H1 (cell line): ENCODE measurements around the gene TEKT4. TPM values are rescaled to one million over a fixed set of nuclear protein-coding genes. Genes with fewer than 3 reads are reported as not detected.

Experiments
- CTCF ChIA-PET: fragments of 300-600 bp; sonication (Branson Sonifier 250); formaldehyde crosslinking; loops from one replicate; lab custom pipeline; 2021; ENCODE audit not compliant: partially characterized antibody; lab: Charles Lee
- POLR2A ChIA-PET: fragments of 300-600 bp; sonication (Branson Sonifier 250); formaldehyde crosslinking; loops from one replicate; lab custom pipeline; 2021; ENCODE audit warnings: inconsistent platforms; ENCODE audit not compliant: partially characterized antibody; lab: Charles Lee
- DNase-seq, 2 experiments: peaks; one replicate each; pipeline versions ENCODE4 v3.0.0 to v3.0.0-alpha.2; 2010 to 2022; ENCODE audit warnings: low spot score in 2 of 2, low read depth in 1 of 2, mixed read lengths in 1 of 2
- FAIRE-seq: peaks from 2 replicates; lab custom pipeline; 2011; peaks lifted over from hg19 to GRCh38; lab: Jason Lieb, UNC
- H2AFZ ChIP-seq: 2 replicates; pipeline ENCODE4 v1.8.1; 2012; ENCODE audit warnings: low read length, inconsistent platforms
- H2AK5ac ChIP-seq: 2 replicates; pipeline ENCODE4 v1.6.1; 2013; ENCODE audit warnings: low read depth, low read length
- H2BK120ac ChIP-seq: replicated peaks from 2 replicates; pipeline ENCODE3; 2013; ENCODE audit warnings: low read depth, low read length, inconsistent platforms
- H2BK12ac ChIP-seq: 2 replicates; pipeline ENCODE4 v1.6.1; 2013; ENCODE audit warnings: low read depth, low read length
- H2BK15ac ChIP-seq: 2 replicates; pipeline ENCODE4 v1.6.1; 2013; ENCODE audit warnings: low read length
- H2BK20ac ChIP-seq: 2 replicates; pipeline ENCODE4 v1.6.1; 2013; ENCODE audit warnings: low read length
- H2BK5ac ChIP-seq: 2 replicates; pipeline ENCODE4 v1.6.1; 2013; ENCODE audit warnings: low read depth, low read length
- H3K14ac ChIP-seq: 2 replicates; pipeline ENCODE4 v1.6.1; 2013; ENCODE audit warnings: inconsistent platforms; ENCODE audit not compliant: insufficient read length
- H3K18ac ChIP-seq: 2 replicates; pipeline ENCODE4 v1.6.1; 2013; ENCODE audit warnings: low read length; ENCODE audit errors: extremely low read depth
- H3K23ac ChIP-seq: 2 replicates; pipeline ENCODE4 v1.6.1; 2013; ENCODE audit warnings: inconsistent platforms; ENCODE audit not compliant: insufficient read length
- H3K23me2 ChIP-seq: 2 replicates; pipeline ENCODE4 v1.6.1; 2013; ENCODE audit warnings: low read depth, low read length
- H3K27ac ChIP-seq: 2 replicates; pipeline ENCODE4 v1.6.1; 2011; ENCODE audit warnings: low read depth, low read length, inconsistent platforms
- H3K27me3 ChIP-seq, 4 experiments: replicated peaks in 1 of 4; 1 replicate in 1 of 4; 2 replicates in 3 of 4; pipeline versions ENCODE4 v1.6.1 to v1.8.1; 2011 to 2013; ENCODE audit warnings: low read length in 3 of 4, mild to moderate bottlenecking in 3 of 4, inconsistent platforms in 2 of 4, mixed read lengths in 2 of 4, moderate library complexity in 1 of 4; ENCODE audit not compliant: control insufficient read depth in 3 of 4, insufficient read depth in 3 of 4; ENCODE audit errors: extremely low read depth in 1 of 4
- H3K36me3 ChIP-seq, 4 experiments: 2 replicates each; pipeline versions ENCODE4 v1.6.1 to v1.8.1; 2011 to 2013; ENCODE audit warnings: mild to moderate bottlenecking in 4 of 4, low read length in 3 of 4, moderate library complexity in 2 of 4, control low read depth in 1 of 4, inconsistent platforms in 1 of 4; ENCODE audit not compliant: insufficient read depth in 4 of 4, control insufficient read depth in 2 of 4
- H3K4ac ChIP-seq: replicated peaks from 2 replicates; pipeline ENCODE3; 2013; ENCODE audit warnings: low read length, low read depth, mixed read lengths, inconsistent platforms; ENCODE audit not compliant: insufficient read length
- H3K4me1 ChIP-seq, 4 experiments: replicated peaks in 1 of 4; 1 replicate in 1 of 4; 2 replicates in 3 of 4; pipeline versions ENCODE4 v1.6.1 to v1.8.1; 2011 to 2013; ENCODE audit warnings: low read length in 3 of 4, inconsistent platforms in 2 of 4, mixed read lengths in 1 of 4; ENCODE audit not compliant: insufficient read depth in 4 of 4, control insufficient read depth in 3 of 4
- H3K4me2 ChIP-seq, 2 experiments: 2 replicates each; pipeline versions ENCODE4 v1.6.1 to v1.8.1; 2011 to 2013; ENCODE audit warnings: low read depth in 2 of 2, low read length in 2 of 2, control low read depth in 1 of 2, inconsistent platforms in 1 of 2, mild to moderate bottlenecking in 1 of 2; ENCODE audit not compliant: insufficient read depth in 1 of 2
- H3K4me3 ChIP-seq, 4 experiments: fragments of 200-600, 300-600 bp in 1 of 4; sonication (generic), shearing (Covaris generic), sonication (Bioruptor Twin) in 1 of 4; 2 replicates each; pipeline versions ENCODE4 v1.5.1 to v1.8.1; 2011 to 2016; ENCODE audit warnings: low read length in 4 of 4, low read depth in 3 of 4, control low read depth in 2 of 4, inconsistent platforms in 2 of 4, mild to moderate bottlenecking in 2 of 4, mixed read lengths in 1 of 4, moderate library complexity in 1 of 4; ENCODE audit not compliant: insufficient read depth in 2 of 4; ENCODE audit errors: extremely low read depth in 1 of 4
- H3K56ac ChIP-seq: replicated peaks from 2 replicates; pipeline ENCODE3; 2013; ENCODE audit warnings: low read depth, mild to moderate bottlenecking, mixed read lengths, low read length, inconsistent platforms; ENCODE audit not compliant: insufficient read length
- H3K79me1 ChIP-seq: 2 replicates; pipeline ENCODE4 v1.6.1; 2013; ENCODE audit warnings: low read depth, low read length, control low read depth
- H3K79me2 ChIP-seq, 2 experiments: 2 replicates each; pipeline versions ENCODE4 v1.6.1 to v1.8.1; 2012 to 2013; ENCODE audit warnings: low read length in 2 of 2, mild to moderate bottlenecking in 2 of 2, inconsistent platforms in 1 of 2; ENCODE audit not compliant: insufficient read depth in 2 of 2, control insufficient read depth in 1 of 2
- H3K9ac ChIP-seq, 4 experiments: replicated peaks in 1 of 4; 1 replicate in 1 of 4; 2 replicates in 3 of 4; pipeline versions ENCODE4 v1.6.1 to v1.8.1; 2011 to 2013; ENCODE audit warnings: low read depth in 3 of 4, low read length in 3 of 4, control low read depth in 2 of 4, mild to moderate bottlenecking in 2 of 4, moderate library complexity in 2 of 4, inconsistent platforms in 1 of 4; ENCODE audit errors: extremely low read depth in 1 of 4
- H3K9me3 ChIP-seq, 2 experiments: 2 replicates each; pipeline versions ENCODE4 v1.6.1 to v1.8.1; 2012 to 2013; ENCODE audit warnings: mild to moderate bottlenecking in 2 of 2, moderate library complexity in 2 of 2, control low read depth in 1 of 2, inconsistent platforms in 1 of 2, low read depth in 1 of 2, low read length in 1 of 2, mixed read lengths in 1 of 2; ENCODE audit not compliant: insufficient read depth in 2 of 2
- H4K20me1 ChIP-seq, 2 experiments: replicated peaks in 1 of 2; 2 replicates each; pipeline versions ENCODE3 to v1.8.1; 2011 to 2013; ENCODE audit warnings: inconsistent platforms in 2 of 2, low read length in 2 of 2, mild to moderate bottlenecking in 1 of 2; ENCODE audit not compliant: insufficient read depth in 2 of 2, control insufficient read depth in 1 of 2
- H4K5ac ChIP-seq: 2 replicates; pipeline ENCODE4 v1.6.1; 2013; ENCODE audit warnings: low read length, low read depth, mixed read lengths, inconsistent platforms; ENCODE audit not compliant: insufficient read length
- H4K8ac ChIP-seq: 2 replicates; pipeline ENCODE4 v1.8.0; 2013; ENCODE audit warnings: mild to moderate bottlenecking, moderate library complexity, low read length, inconsistent platforms; ENCODE audit not compliant: insufficient read depth; ENCODE audit errors: extremely low read depth
- H4K91ac ChIP-seq: replicated peaks from 2 replicates; pipeline ENCODE3; 2013; ENCODE audit warnings: low read length, mixed read lengths, inconsistent platforms; ENCODE audit not compliant: insufficient read length
- BCL11A ChIP-seq, 2 experiments: IDR thresholded peaks; one replicate each; pipeline ENCODE4 v1.6.1; 2011; ENCODE audit warnings: low read depth in 2 of 2, low read length in 2 of 2, mild to moderate bottlenecking in 2 of 2
- BRCA1 ChIP-seq: IDR thresholded peaks from 2 replicates; pipeline ENCODE4 v1.6.1; 2012; ENCODE audit warnings: low read depth, low read length, improper control_type of control experiment
- CHD1 ChIP-seq: IDR thresholded peaks from 2 replicates; pipeline ENCODE4 v1.6.1; 2012; ENCODE audit warnings: low read depth, low read length, improper control_type of control experiment
- EGR1 ChIP-seq: IDR thresholded peaks from 2 replicates; pipeline ENCODE4 v1.6.1; 2011; ENCODE audit warnings: low read depth, low read length, borderline replicate concordance
- EP300 ChIP-seq, 2 experiments: IDR thresholded peaks; 1 replicate in 1 of 2; 2 replicates in 1 of 2; pipeline ENCODE4 v1.6.1; 2011 to 2012; ENCODE audit warnings: low read depth in 2 of 2, low read length in 2 of 2, mild to moderate bottlenecking in 2 of 2, borderline replicate concordance in 1 of 2, inconsistent platforms in 1 of 2, moderate library complexity in 1 of 2
- GABPA ChIP-seq: IDR thresholded peaks from 2 replicates; pipeline ENCODE4 v1.6.1; 2011; ENCODE audit warnings: mild to moderate bottlenecking, low read length, moderate library complexity, borderline replicate concordance; ENCODE audit not compliant: insufficient read depth
- JUND ChIP-seq: IDR thresholded peaks from 2 replicates; pipeline ENCODE4 v1.6.1; 2011; ENCODE audit warnings: mild to moderate bottlenecking, improper control_type of control experiment, low read length
- KDM1A ChIP-seq: fragments of 200-600, 300-600 bp; sonication (generic); IDR thresholded peaks from 2 replicates; pipeline ENCODE4 v1.7.1; 2016; ENCODE audit warnings: mild to moderate bottlenecking, low read length, borderline replicate concordance
- KDM5A ChIP-seq: fragments of 200-600 bp; IDR thresholded peaks from 2 replicates; pipeline ENCODE4 v1.7.1; 2012; ENCODE audit warnings: mild to moderate bottlenecking, low read length, inconsistent platforms, mixed read lengths
- MAFK ChIP-seq: IDR thresholded peaks from 2 replicates; pipeline ENCODE4 v1.6.1; 2012; ENCODE audit warnings: low read depth, mild to moderate bottlenecking, improper control_type of control experiment, low read length
- MAX ChIP-seq: IDR thresholded peaks from 2 replicates; pipeline ENCODE4 v1.6.1; 2012; ENCODE audit warnings: inconsistent platforms
- SUZ12 ChIP-seq: fragments of 200-600 bp; sonication (generic); IDR thresholded peaks from 2 replicates; pipeline ENCODE4 v1.6.1; 2012; ENCODE audit warnings: mild to moderate bottlenecking, inconsistent platforms, low read length, moderate library complexity, mixed read lengths
- TAF7 ChIP-seq: optimal IDR thresholded peaks from 2 replicates; pipeline ENCODE3; 2011; ENCODE audit warnings: low read depth, mild to moderate bottlenecking, inconsistent platforms, low read length, moderate library complexity, borderline replicate concordance
- TCF12 ChIP-seq: IDR thresholded peaks from 2 replicates; pipeline ENCODE4 v1.6.1; 2011; ENCODE audit warnings: low read depth, mild to moderate bottlenecking, low read length
- YY1 ChIP-seq: IDR thresholded peaks from 2 replicates; pipeline ENCODE4 v1.6.1; 2011; ENCODE audit warnings: low read depth, mild to moderate bottlenecking, low read length
- WGBS, 2 experiments: shearing (Covaris generic) in 1 of 2; methylation state at CpG; one replicate each; pipeline versions ENCODE4 v1.1.6 to v1.1.7; 2013 to 2015; ENCODE audit warnings: low lambda C conversion rate in 2 of 2, mixed read lengths in 2 of 2, inconsistent platforms in 1 of 2, low coverage in 1 of 2, missing lambda C conversion rate in 1 of 2; ENCODE audit not compliant: insufficient replicate concordance in 2 of 2, insufficient coverage in 1 of 2, insufficient read length in 1 of 2; ENCODE audit errors: extremely low coverage in 1 of 2, missing lambda C conversion rate in 1 of 2; 5-methylcytosine and 5-hydroxymethylcytosine counted together
- polyA plus RNA-seq, 7 experiments: library from polyadenylated mRNA; depleted of rRNA in 3 of 7; stranded (reverse) in 5 of 7; unstranded in 2 of 7; fragments of >200 nt in 5 of 7; fragments of 200-250 nt in 2 of 7; gene quantifications; 1 replicate in 5 of 7; 2 replicates in 1 of 7; 4 replicates in 1 of 7; pipeline versions ENCODE4 v1.2.1 to v1.2.3, GENCODE V29; 2011 to 2013; ENCODE audit warnings: missing spikeins in 2 of 7, mixed read lengths in 2 of 7
- total RNA-seq: library from RNA; stranded (reverse); fragmentation: NEBNext Ultra II Directional; extraction: Animal tissue kit (Norgen Biotek cat#: 25700); gene quantifications from 2 replicates; pipeline ENCODE4 v1.2.1, GENCODE V29; 2021

The TEKT4 gene
- total and polyA plus RNA-seq, 2 of the 8 experiments (the other 6 are each of a cell fraction or from before 2014, with no cell fraction given) = not detected

GRCh38 chr2:94879982-94880377, 8.8 kb downstream of the TEKT4 start:
- H3K36me3 ChIP-seq = no peaks in the 10 kb centered on the region
- H3K4me1 ChIP-seq = no peaks in the 10 kb centered on the region; a peak in 1 of 7 replicates
- no peak overlapping the region for H2AK5ac ChIP-seq
- H4K5ac ChIP-seq = no peak overlapping the region
- H2BK5ac ChIP-seq = no peak overlapping the region
- whole genome bisulfite sequencing, 2 experiments = 92% methylated on average over 10 of the region's 11 CpGs; no CpG with 5 or more reads in 1 of the 2 experiments
- H3K23me2 ChIP-seq = no peaks in the 10 kb centered on the region
- H3K9me3 ChIP-seq = peaks cover 50 to 81% of the 10 kb centered on the region in 2 experiments; a peak in 3 of 4 replicates
- no peak overlapping the region for H2BK12ac ChIP-seq
- no peak overlapping the region for H4K91ac ChIP-seq
- H3K4me3 ChIP-seq = no peak overlapping the region
- no peak overlapping the region for H3K56ac ChIP-seq
- H3K79me2 ChIP-seq = no peaks in the 10 kb centered on the region
- POLR2A ChIA-PET = no interaction called here
- no peak overlapping the region for H3K4ac ChIP-seq
- no peak overlapping the region for H3K4me2 ChIP-seq
- H3K79me1 ChIP-seq = no peaks in the 10 kb centered on the region
- H2BK20ac ChIP-seq = no peak overlapping the region
- no peak overlapping the region for H2BK15ac ChIP-seq
- no peak overlapping the region for H2AFZ ChIP-seq
- no peak overlapping the region for H4K8ac ChIP-seq
- H3K27me3 ChIP-seq = no peaks in the 10 kb centered on the region
- no peak for DNase-seq
- H2BK120ac ChIP-seq = no peak overlapping the region
- CTCF ChIA-PET = no interaction called here
- no peak overlapping the region for H3K27ac ChIP-seq
- no peak overlapping the region for H3K23ac ChIP-seq
- H3K9ac ChIP-seq = no peak overlapping the region
- FAIRE-seq = no peak
- H3K14ac ChIP-seq = no peak overlapping the region
- H4K20me1 ChIP-seq = no peaks in the 10 kb centered on the region
- H3K18ac ChIP-seq = no peak overlapping the region
- TF ChIP-seq CHD1 = no peak
- no peak for TF ChIP-seq TAF7
- no peak for TF ChIP-seq MAX
- no peak for TF ChIP-seq BCL11A (IDR thresholded peaks at IDR 0.05; ENCODE audit: low read depth in 2 of 2, low read length in 2 of 2)
- no peak for TF ChIP-seq MAFK
- TF ChIP-seq BRCA1 = no peak
- TF ChIP-seq JUND = no peak
- no peak for TF ChIP-seq SUZ12
- no peak for TF ChIP-seq KDM1A
- no peak for TF ChIP-seq EP300 (IDR thresholded peaks at IDR 0.05; ENCODE audit: borderline replicate concordance in 1 of 2, low read depth in 2 of 2, low read length in 2 of 2)
- no peak for TF ChIP-seq KDM5A
- TF ChIP-seq TCF12 = no peak
- no peak for TF ChIP-seq GABPA
- no peak for TF ChIP-seq YY1
- no peak for TF ChIP-seq EGR1
